ENCODE data around the gene ANO2.

ANO2 gene

DNA sequence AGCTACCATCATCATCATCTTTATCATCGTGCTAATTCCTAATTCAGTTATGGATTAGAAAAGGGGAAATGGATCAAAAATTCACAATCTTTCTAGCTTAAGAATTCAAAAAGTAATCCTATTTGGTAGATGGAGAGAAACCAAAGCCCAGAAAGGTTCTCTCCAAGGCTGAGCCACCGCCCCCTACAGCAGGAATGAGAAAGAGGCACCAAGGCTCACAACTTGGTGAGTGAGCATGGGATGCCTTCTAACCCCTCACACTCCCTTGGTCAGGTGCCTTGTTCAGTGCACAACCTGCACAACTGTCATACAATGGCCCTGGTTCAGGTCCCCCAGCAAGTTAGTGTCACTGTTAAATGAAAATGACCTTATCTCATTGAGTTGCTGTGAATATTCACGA is 171.5 kb downstream of the ANO2 start:
- no peak overlapping the region for H3K4me3 ChIP-seq (ENCODE audit: low read length)
- TF ChIP-seq, protein P1, sequence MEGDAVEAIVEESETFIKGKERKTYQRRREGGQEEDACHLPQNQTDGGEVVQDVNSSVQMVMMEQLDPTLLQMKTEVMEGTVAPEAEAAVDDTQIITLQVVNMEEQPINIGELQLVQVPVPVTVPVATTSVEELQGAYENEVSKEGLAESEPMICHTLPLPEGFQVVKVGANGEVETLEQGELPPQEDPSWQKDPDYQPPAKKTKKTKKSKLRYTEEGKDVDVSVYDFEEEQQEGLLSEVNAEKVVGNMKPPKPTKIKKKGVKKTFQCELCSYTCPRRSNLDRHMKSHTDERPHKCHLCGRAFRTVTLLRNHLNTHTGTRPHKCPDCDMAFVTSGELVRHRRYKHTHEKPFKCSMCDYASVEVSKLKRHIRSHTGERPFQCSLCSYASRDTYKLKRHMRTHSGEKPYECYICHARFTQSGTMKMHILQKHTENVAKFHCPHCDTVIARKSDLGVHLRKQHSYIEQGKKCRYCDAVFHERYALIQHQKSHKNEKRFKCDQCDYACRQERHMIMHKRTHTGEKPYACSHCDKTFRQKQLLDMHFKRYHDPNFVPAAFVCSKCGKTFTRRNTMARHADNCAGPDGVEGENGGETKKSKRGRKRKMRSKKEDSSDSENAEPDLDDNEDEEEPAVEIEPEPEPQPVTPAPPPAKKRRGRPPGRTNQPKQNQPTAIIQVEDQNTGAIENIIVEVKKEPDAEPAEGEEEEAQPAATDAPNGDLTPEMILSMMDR (IDR thresholded peaks at IDR 0.05; ENCODE audit: insufficient read depth, low read depth, low read length, missing control alignments) = no peak
- no peak for DNase-seq (ENCODE audit: low read depth)

DNA sequence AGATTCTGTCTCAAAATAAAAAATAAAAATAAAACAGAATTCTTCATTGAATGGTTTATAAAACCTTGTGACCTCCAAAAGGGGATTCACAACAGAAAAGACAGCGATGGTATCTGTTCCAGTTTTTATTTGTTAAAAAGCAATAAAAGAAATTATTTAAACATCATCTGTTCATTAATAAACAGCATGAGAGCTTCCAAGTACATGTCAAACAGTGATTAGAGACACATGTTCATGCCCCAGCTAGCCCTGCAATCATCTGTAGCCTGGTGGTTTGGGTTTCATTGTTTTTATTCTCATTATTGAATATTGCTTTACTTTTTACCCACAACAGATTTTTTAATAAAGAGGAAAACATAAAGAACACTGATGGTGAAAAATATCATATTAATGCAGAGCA is 173.3 kb downstream of the ANO2 start:
- TF ChIP-seq, protein P1 (IDR thresholded peaks at IDR 0.05; ENCODE audit: insufficient read depth, low read depth, low read length, missing control alignments) = no peak
- no peak for DNase-seq (ENCODE audit: low read depth)
- H3K4me3 ChIP-seq (ENCODE audit: low read length) = no peak overlapping the region

DNA sequence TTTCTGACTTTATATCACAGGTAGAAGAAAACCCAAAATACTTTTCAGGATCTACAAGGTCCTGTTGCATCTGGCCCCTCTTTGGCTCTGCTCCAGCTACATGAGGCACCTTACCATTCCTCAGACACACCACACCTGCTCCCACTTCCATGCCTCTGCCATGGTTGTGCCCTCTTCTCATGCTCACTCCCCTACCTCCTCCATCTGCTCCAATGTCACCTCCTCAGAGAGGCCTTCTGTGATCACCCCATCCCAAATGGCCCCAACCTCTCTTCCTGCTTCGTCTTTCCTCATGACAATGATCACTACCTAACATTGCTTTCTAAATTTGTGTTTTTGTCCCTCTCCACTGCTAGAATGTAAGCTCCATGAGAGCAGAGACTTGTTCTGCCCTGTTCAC is 174.3 kb downstream of the ANO2 start:
- TF ChIP-seq, protein P1 (IDR thresholded peaks at IDR 0.05; ENCODE audit: insufficient read depth, low read depth, low read length, missing control alignments) = no peak
- no peak for DNase-seq (ENCODE audit: low read depth)
- H3K4me3 ChIP-seq (ENCODE audit: low read length) = no peak overlapping the region

DNA sequence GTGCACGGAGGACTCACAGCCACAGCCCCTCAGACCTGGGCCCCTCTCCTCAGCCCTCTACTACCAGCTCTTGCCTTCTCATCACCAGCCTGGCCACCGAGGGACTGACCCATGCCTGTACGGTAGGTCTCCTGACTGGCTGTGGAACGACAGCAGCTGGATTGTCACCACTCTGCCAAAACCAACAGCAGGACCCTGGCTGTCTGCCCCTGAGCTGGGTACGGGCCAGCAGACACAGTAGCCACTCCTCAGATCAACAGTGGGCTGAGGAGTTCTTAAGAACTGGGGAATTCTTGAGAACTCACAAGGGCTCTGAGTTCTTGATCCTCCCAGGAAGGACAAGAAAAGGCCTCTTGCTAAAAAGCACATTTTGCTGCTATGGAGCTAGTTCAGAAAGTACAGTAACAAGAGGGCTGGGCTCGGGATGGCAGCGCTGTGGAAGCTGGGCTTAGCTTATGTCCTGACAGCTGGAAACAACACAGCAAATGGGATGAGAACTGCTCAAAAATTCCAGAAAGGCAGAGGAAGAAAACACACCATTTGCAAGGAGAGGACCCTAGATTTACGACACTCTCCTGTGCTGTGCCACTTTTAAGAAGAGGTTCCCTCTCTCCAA is 176.4 kb downstream of the ANO2 start:
- TF ChIP-seq, protein P1 (IDR thresholded peaks at IDR 0.05; ENCODE audit: insufficient read depth, low read depth, low read length, missing control alignments) = no peak
- no peak overlapping the region for H3K4me3 ChIP-seq (ENCODE audit: low read length)
- DNase-seq (ENCODE audit: low read depth) = no peak

DNA sequence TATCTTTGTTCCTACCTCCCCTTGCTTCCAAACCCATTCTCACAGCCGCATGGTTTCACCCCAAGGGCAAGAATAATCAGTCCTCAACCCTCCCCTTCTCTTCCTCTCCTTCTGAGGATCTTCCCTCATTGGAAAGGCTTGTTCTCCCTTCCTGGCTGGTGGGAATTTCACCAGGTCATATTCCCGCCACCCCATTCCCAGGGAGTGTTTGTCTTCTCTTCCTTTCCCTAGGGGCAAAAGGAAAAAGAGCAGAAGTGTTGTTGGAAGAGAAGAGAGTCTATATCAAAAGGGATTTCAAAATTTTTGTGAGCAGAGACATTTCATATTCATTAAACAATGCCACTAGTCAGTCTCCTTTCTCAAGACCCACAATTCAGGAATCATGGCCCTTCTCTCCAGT is 176.9 kb downstream of the ANO2 start:
- no peak overlapping the region for H3K4me3 ChIP-seq (ENCODE audit: low read length)
- no peak for DNase-seq (ENCODE audit: low read depth)
- TF ChIP-seq, protein P1 (IDR thresholded peaks at IDR 0.05; ENCODE audit: insufficient read depth, low read depth, low read length, missing control alignments) = no peak

DNA sequence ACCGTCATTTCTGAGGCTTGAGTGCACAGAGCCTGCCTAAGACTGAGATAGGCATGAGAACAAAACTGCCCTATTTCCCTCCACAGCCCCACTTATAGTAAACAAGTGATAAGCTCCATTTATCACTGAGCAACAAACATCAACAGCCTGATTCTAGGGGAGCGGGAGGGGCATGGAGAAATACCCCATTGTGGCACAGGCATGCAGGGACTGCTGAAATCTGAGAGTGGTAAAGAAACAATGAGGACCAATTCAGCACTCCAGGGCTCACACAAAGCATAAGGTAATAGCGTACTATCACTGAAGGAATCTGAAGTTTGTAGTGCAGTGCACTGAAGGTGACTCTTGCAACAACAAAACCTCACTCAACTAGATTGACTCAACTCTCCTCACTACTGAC is 186.7 kb downstream of the ANO2 start:
- DNase-seq (ENCODE audit: low read depth) = no peak
- H3K4me3 ChIP-seq (ENCODE audit: low read length) = no peak overlapping the region
- TF ChIP-seq, protein P1 (IDR thresholded peaks at IDR 0.05; ENCODE audit: insufficient read depth, low read depth, low read length, missing control alignments) = no peak

DNA sequence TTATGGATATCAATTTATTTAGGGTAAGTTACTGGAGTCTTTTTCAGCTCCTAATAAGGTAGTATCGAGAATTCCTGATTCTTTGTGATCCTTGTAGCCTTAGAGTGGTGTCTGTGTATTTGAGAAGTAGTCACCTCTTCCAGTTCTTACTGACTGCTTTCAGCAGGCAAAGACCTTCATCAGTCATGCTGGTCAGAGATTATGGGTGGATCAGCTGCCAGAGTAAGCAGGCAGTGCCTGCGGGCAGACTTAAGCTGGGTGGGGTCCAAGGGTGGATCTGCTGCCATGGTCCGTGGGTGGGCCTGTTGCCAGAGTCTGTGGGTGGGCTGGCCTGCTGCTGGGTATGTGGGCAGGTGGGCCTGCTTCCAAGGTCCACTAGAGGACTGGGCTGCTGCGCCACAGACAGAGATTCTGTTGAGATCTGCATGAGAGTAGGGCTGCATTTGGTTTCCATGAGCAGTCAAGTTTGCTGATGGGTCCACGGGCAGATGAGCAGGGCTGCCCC is 188.7 kb downstream of the ANO2 start:
- no peak overlapping the region for H3K4me3 ChIP-seq (ENCODE audit: low read length)
- DNase-seq (ENCODE audit: low read depth) = no peak
- TF ChIP-seq, protein P1 (IDR thresholded peaks at IDR 0.05; ENCODE audit: insufficient read depth, low read depth, low read length, missing control alignments) = no peak

All from epithelial cell of esophagus (primary cell).